Neural crest cell (in vitro differentiated cells): Measurements from ENCODE around the gene TMUB1. TPM values are rescaled to one million over a fixed set of nuclear protein-coding genes. Genes with fewer than 3 reads are reported as not detected.

Experiments used
- DNase-seq: peaks from one replicate; pipeline ENCODE4 v3.0.0; 2021; ENCODE audit warnings: low read depth, mixed read lengths, low spot score
- H3K27ac Mint-ChIP-seq: one replicate; pipeline ENCODE4 v1.8.0; 2021; ENCODE audit warnings: mild to moderate bottlenecking, mixed read lengths; ENCODE audit not compliant: unreplicated experiment
- H3K27me3 Mint-ChIP-seq: 2 replicates; pipeline ENCODE4 v1.8.0; 2021; ENCODE audit warnings: low read depth, mild to moderate bottlenecking, mixed read lengths
- H3K36me3 Mint-ChIP-seq: 2 replicates; pipeline ENCODE4 v1.8.0; 2021; ENCODE audit warnings: low read depth, mild to moderate bottlenecking, mixed read lengths
- H3K4me1 Mint-ChIP-seq: 2 replicates; pipeline ENCODE4 v1.8.0; 2021; ENCODE audit warnings: mixed read lengths
- H3K4me3 Mint-ChIP-seq: one replicate; pipeline ENCODE4 v1.8.0; 2021; ENCODE audit warnings: mild to moderate bottlenecking, mixed read lengths
- H3K9me3 Mint-ChIP-seq: 2 replicates; pipeline ENCODE4 v1.8.0; 2021; ENCODE audit warnings: mixed read lengths
- total RNA-seq: library from RNA; stranded (reverse); gene quantifications from 2 replicates; pipeline ENCODE4 v1.2.1, GENCODE V29; 2021
- TF ChIP-seq, protein P1 (sequence below): fragments of 200-600 bp; sonication (generic); conservative IDR thresholded peaks from 2 replicates; pipeline ENCODE4 v1.5.0; 2021; ENCODE audit warnings: antibody characterized with exemption, mild to moderate bottlenecking

The TMUB1 gene
- total RNA-seq, 1 donor from 2014 or later = 44.9 TPM

GRCh38 chr7:151110941-151111645 lies 27.8 kb upstream of the TMUB1 start:
- peak; percentile 72 for DNase-seq
- Mint-ChIP-seq H3K4me3 (no peak overlapping the region), H3K27me3 (peaks cover 19% of the 10 kb centered on the region), H3K27ac (no peak overlapping the region), H3K9me3 (no peaks in the 10 kb centered on the region), H3K36me3 (no peaks in the 10 kb centered on the region), H3K4me1 (peaks cover 26% of the 10 kb centered on the region)
- TF ChIP-seq, protein P1, sequence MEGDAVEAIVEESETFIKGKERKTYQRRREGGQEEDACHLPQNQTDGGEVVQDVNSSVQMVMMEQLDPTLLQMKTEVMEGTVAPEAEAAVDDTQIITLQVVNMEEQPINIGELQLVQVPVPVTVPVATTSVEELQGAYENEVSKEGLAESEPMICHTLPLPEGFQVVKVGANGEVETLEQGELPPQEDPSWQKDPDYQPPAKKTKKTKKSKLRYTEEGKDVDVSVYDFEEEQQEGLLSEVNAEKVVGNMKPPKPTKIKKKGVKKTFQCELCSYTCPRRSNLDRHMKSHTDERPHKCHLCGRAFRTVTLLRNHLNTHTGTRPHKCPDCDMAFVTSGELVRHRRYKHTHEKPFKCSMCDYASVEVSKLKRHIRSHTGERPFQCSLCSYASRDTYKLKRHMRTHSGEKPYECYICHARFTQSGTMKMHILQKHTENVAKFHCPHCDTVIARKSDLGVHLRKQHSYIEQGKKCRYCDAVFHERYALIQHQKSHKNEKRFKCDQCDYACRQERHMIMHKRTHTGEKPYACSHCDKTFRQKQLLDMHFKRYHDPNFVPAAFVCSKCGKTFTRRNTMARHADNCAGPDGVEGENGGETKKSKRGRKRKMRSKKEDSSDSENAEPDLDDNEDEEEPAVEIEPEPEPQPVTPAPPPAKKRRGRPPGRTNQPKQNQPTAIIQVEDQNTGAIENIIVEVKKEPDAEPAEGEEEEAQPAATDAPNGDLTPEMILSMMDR = peak; percentile 90

DNA sequence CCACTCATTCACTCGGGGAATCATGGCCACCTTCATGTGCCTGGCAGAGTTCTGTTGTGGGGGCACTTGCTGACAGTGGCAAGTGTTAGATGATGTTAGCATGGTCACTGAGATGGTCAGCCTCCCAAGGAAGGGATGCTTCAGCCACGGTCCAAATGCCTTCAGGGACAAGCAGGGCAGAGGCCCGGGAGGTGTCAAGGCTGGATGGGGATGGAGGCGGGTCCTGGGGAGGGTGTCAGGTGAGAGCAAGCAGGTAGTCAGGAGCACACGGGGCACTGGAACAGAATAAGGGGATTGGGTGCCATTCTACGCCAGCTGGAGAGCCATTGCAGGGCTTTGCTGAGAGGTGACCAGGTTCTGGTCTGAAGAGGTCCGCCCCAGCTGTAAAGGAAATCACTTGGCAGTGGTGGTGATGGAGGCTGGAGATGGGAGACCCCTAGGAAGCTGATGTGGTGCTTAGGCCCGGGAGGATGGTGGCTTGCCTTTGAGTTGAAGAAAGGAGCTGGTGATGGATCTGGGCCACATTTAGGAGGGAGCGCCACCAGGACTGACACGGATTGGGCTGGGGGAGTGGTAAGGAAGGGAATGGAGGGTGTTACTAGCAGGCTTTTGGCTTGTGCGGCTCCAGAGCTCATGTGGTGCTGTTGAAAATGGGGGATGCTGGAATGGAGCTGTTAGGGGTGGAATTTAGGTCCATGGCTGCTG lies 27.1 kb upstream of the TMUB1 start:
- Mint-ChIP-seq H3K36me3 (no peaks in the 10 kb centered on the region), H3K4me1 (peaks cover 26% of the 10 kb centered on the region), H3K4me3 (peak overlapping the region; percentile 4), H3K27ac (no peak overlapping the region), H3K9me3 (no peaks in the 10 kb centered on the region), H3K27me3 (peaks cover 15% of the 10 kb centered on the region)
- TF ChIP-seq, protein P1 = no peak
- DNase-seq = no peak

DNA sequence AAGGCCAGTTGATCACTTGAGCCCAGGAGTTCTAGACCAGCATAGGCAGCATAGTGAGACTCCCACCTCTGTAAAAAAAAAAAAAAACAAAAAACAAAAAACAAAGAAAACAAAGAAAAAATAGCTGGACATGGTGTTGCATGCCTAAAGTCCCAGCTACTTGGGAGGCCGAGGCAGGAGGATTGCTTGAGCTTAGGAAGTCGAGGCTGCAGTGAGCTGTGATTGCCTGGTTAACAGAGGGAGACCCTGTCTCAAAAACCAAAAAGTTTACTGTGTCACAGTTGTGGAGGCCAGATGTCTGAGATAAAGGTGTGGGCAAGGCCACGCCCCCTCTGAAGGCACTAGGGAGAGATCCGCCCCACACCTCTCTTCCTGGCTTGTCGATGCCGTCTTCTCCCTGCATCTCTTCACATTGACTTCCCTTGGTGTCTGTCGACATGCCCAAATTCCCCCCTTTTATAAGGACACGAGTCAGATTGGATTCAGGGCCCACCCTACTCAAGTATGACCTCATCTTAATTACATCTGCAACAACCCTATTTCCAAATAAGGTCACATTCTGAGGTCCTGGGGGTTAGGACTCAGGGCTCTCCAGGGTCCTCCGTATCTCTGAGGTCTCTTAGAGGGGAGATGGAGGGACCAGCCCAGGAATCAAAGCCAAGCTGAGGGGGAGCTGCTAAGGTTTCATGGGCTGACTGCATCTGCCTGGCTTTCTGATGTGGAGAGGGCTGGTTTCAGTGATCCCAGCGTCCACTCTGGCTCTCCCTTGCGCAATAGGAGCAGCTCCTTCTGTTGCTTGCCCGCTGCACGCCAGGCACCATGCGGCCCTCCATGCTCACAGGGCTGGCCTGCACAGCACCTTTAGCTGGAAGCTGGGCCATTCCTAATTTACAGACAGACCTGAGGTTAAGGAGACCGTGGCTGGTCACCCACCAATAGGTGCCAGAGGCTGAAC lies 26.1 kb upstream of the TMUB1 start:
- Mint-ChIP-seq H3K9me3 (no peaks in the 10 kb centered on the region), H3K4me3 (no peak overlapping the region), H3K36me3 (no peaks in the 10 kb centered on the region), H3K27ac (no peak overlapping the region), H3K4me1 (peaks cover 27% of the 10 kb centered on the region), H3K27me3 (peaks cover 15% of the 10 kb centered on the region)
- DNase-seq = no peak
- TF ChIP-seq, protein P1 = no peak

DNA sequence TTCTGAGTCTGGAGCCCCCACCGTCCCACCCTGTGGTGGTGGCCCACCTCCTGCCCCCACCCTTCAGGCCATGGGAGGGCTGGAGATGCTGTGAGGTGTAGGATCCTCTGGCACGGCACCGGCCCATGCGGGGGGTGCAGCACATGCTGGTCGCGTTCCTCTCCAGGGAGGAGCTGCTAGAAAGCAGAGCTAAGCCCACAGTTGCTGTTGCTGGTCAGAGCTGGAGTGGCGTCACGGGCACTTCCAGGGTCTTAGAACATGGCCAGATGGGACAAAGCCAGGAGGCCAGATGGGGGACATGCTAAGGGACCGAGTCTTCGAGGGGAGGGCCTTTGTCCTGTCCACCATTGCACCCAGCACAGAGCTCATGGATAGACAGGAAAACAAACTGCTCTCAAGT lies 24.6 kb upstream of the TMUB1 start:
- TF ChIP-seq, protein P1 = no peak
- H3K27ac Mint-ChIP-seq = peak overlapping the region; percentile 35
- no peak overlapping the region for H3K4me3 Mint-ChIP-seq

GRCh38 chr7:151104411-151105235 lies 21.3 kb upstream of the TMUB1 start:
- no peak for DNase-seq
- no peaks in the 10 kb centered on the region for H3K27me3 Mint-ChIP-seq
- no peak overlapping the region for H3K4me3 Mint-ChIP-seq
- H3K36me3 Mint-ChIP-seq = no peaks in the 10 kb centered on the region
- TF ChIP-seq, protein P1 = no peak
- H3K4me1 Mint-ChIP-seq = peaks cover 17% of the 10 kb centered on the region
- H3K27ac Mint-ChIP-seq = no peak overlapping the region
- no peaks in the 10 kb centered on the region for H3K9me3 Mint-ChIP-seq

More for the DNA sequence above, 24.6 kb upstream of the TMUB1 start:
- peaks cover 1% of the 10 kb centered on the region for H3K27me3 Mint-ChIP-seq
- no peak for DNase-seq
- H3K4me1 Mint-ChIP-seq = peaks cover 24% of the 10 kb centered on the region
- no peaks in the 10 kb centered on the region for H3K36me3 Mint-ChIP-seq
- no peaks in the 10 kb centered on the region for H3K9me3 Mint-ChIP-seq
